Heart left ventricle (tissue), 13 donors: ENCODE data around the gene NUDT19.

Experiments used
- POLR2A ChIP-seq, 2 donors: fragments of 450-650 bp; IDR thresholded peaks; one replicate each; pipeline ENCODE4 v1.6.1; 2017; ENCODE audit warnings: antibody characterized with exemption in 2 of 2, mild to moderate bottlenecking in 2 of 2, moderate library complexity in 2 of 2
- TF ChIP-seq, protein P1 (sequence below), 12 donors: fragments of 200-600 bp; sonication (generic) in 4 of 12; IDR thresholded peaks; one replicate each; pipeline versions ENCODE4 v1.5.0 to v1.8.0; 2018 to 2022; ENCODE audit warnings: antibody characterized with exemption in 12 of 12, mild to moderate bottlenecking in 5 of 12
- donor health status: ischemic (EF 13 %, LVEDD 7.1; RV severe dilation, severe dysfunction).
- donor health status: DM: no; HTN: yes; CAD: no.
- donor health status: DM: no; HTN: no; CAD: no.
- donor health status: ischemic (EF 25% LVEDD 6.9; RV normal size, moderate dysfunction).
- donor health status: ischemic (EF 25% LVEDD 5.7; RV mildly dilated, moderate dysfunction).
- donor health status: ischemic (EF 35%, LVEDD 5.7; RV mildly dilated, moderate dysfunction).
- donor health status: nonischemic (EF 11% LVEDD 7.7; RV severe dilation, severe dysfunction).
- donor health status: DM: yes; HTN: yes; CAD: no.
- donor health status: PGD.
- donor health status: ischemic (EF 29% LVEDD 5.4; RV normal size, mild dysfunction).
- donor health status: nonischemic (EF 23%, LVEDD 6.1; RV moderate dilation, normal function).

- TF ChIP-seq, protein P1, sequence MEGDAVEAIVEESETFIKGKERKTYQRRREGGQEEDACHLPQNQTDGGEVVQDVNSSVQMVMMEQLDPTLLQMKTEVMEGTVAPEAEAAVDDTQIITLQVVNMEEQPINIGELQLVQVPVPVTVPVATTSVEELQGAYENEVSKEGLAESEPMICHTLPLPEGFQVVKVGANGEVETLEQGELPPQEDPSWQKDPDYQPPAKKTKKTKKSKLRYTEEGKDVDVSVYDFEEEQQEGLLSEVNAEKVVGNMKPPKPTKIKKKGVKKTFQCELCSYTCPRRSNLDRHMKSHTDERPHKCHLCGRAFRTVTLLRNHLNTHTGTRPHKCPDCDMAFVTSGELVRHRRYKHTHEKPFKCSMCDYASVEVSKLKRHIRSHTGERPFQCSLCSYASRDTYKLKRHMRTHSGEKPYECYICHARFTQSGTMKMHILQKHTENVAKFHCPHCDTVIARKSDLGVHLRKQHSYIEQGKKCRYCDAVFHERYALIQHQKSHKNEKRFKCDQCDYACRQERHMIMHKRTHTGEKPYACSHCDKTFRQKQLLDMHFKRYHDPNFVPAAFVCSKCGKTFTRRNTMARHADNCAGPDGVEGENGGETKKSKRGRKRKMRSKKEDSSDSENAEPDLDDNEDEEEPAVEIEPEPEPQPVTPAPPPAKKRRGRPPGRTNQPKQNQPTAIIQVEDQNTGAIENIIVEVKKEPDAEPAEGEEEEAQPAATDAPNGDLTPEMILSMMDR (IDR thresholded peaks at IDR 0.05): no peak
- no peak for TF ChIP-seq POLR2A (IDR thresholded peaks at IDR 0.05)
These were observed 20.1 kb downstream of the NUDT19 start for GRCh38 chr19:32711747-32712146.
